ENCODE measurements around the gene DDX17.

DNA sequence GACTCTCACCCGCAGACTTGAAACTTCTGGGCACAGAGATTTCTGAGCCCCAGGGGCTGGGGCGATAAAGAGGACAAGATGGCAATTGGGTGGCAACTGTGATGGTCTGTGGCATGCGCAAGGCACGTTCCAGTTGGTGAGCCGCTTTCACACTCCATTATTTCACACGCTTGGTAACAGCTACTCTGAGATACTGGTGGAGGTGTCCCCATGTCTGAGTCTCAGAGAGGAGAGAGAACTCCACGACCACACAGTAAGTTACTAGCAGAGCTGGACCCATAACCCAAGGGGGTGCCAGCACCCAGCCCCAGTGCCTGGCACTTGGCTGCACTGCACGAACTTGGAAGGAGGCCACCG lies 45.1 kb downstream of the DDX17 start:
- no peak for TF ChIP-seq POLR2A (IDR thresholded peaks at IDR 0.05; ENCODE audit: low read length)
- no peak for TF ChIP-seq GATA1 (IDR thresholded peaks at IDR 0.05; ENCODE audit: low read depth, low read length)
